ENCODE results near the gene NWD2.
A peak's percentile ranks its signal among the peaks of the same experiment; 100 is the strongest.

NWD2 gene

DNA sequence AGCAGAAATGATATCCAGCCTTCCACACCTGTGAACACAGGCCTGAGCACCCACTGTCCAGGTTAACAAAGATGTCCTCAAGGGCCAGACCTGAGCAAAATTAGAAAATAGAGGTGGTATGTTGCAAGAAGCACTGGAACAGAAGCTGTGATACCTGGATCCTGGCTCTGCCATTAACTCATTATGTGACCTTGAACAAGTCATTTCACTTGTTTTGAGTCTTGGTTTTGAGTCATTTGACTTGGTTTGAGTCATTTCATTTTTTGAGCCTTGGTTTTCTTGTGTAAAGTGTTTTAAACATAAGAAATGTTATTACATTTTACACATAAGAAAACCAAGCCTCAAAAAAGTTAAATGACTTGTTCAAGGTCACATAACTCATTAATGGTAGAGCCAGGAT is 2.9 kb upstream of the NWD2 start:
- H3K56ac ChIP-seq (ENCODE audit: low read length) = no peak overlapping the region
- no peak for DNase-seq
- no peak overlapping the region for H3K9ac ChIP-seq (ENCODE audit: low read length)
- peaks cover 4% of the 10 kb centered on the region for H3K4me1 ChIP-seq (ENCODE audit: control insufficient read depth, low read depth, low read length)
- H3K4me2 ChIP-seq (ENCODE audit: low read length) = no peak overlapping the region
- no peak overlapping the region for H3K23ac ChIP-seq (ENCODE audit: low read length)
- H3K4me3 ChIP-seq (ENCODE audit: low read length) = no peak overlapping the region
- no peak overlapping the region for H2BK15ac ChIP-seq (replicated peaks; ENCODE audit: low read depth)
- H3K79me1 ChIP-seq (ENCODE audit: low read length) = no peaks in the 10 kb centered on the region
- no peaks in the 10 kb centered on the region for H3K36me3 ChIP-seq (ENCODE audit: control insufficient read depth, insufficient read depth, low read length)
- H3K27ac ChIP-seq (ENCODE audit: low read depth, low read length) = no peak overlapping the region
- no peak overlapping the region for H3K4ac ChIP-seq (ENCODE audit: low read depth, low read length)
- H4K5ac ChIP-seq (ENCODE audit: low read length) = no peak overlapping the region
- peaks cover 22% of the 10 kb centered on the region for H3K27me3 ChIP-seq (ENCODE audit: insufficient read depth, low read length, poor library complexity)
- no peak overlapping the region for H4K8ac ChIP-seq (ENCODE audit: low read depth, low read length)
- no peak overlapping the region for H3K18ac ChIP-seq (ENCODE audit: low read length)
- no peak overlapping the region for H2AK5ac ChIP-seq (ENCODE audit: low read length)
- H2BK120ac ChIP-seq (ENCODE audit: low read depth, low read length) = no peak overlapping the region
- H2BK5ac ChIP-seq (ENCODE audit: low read length) = no peak overlapping the region
- H3K79me2 ChIP-seq (ENCODE audit: control insufficient read depth, insufficient read depth, low read length) = no peaks in the 10 kb centered on the region

GRCh38 chr4:37243051-37243450 is 1.5 kb upstream of the NWD2 start:
- Histone ChIP-seq H3K27me3 (ENCODE audit: insufficient read depth, low read length, poor library complexity) (peaks cover 22% of the 10 kb centered on the region), H3K36me3 (ENCODE audit: control insufficient read depth, insufficient read depth, low read length) (no peaks in the 10 kb centered on the region), H3K9ac (ENCODE audit: low read length) (no peak overlapping the region), H2BK120ac (ENCODE audit: low read depth, low read length) (no peak overlapping the region), H4K8ac (ENCODE audit: low read depth, low read length) (no peak overlapping the region), H2BK15ac (replicated peaks; ENCODE audit: low read depth) (no peak overlapping the region), H3K4me1 (ENCODE audit: control insufficient read depth, low read depth, low read length) (peaks cover 4% of the 10 kb centered on the region), H3K79me1 (ENCODE audit: low read length) (no peaks in the 10 kb centered on the region), H2BK5ac (ENCODE audit: low read length) (no peak overlapping the region), H4K5ac (ENCODE audit: low read length) (no peak overlapping the region), H3K4me3 (ENCODE audit: low read length) (no peak overlapping the region), H3K18ac (ENCODE audit: low read length) (no peak overlapping the region), H3K4ac (ENCODE audit: low read depth, low read length) (no peak overlapping the region), H3K79me2 (ENCODE audit: control insufficient read depth, insufficient read depth, low read length) (no peaks in the 10 kb centered on the region), H3K27ac (ENCODE audit: low read depth, low read length) (no peak overlapping the region), H3K56ac (ENCODE audit: low read length) (no peak overlapping the region), H3K4me2 (ENCODE audit: low read length) (no peak overlapping the region), H3K23ac (ENCODE audit: low read length) (no peak overlapping the region), H2AK5ac (ENCODE audit: low read length) (no peak overlapping the region)
- no CpG with 5 or more reads among the region's 5 CpGs for WGBS (ENCODE audit: extremely low coverage, insufficient coverage, low lambda C conversion rate)
- peak; percentile 67 for DNase-seq

DNA sequence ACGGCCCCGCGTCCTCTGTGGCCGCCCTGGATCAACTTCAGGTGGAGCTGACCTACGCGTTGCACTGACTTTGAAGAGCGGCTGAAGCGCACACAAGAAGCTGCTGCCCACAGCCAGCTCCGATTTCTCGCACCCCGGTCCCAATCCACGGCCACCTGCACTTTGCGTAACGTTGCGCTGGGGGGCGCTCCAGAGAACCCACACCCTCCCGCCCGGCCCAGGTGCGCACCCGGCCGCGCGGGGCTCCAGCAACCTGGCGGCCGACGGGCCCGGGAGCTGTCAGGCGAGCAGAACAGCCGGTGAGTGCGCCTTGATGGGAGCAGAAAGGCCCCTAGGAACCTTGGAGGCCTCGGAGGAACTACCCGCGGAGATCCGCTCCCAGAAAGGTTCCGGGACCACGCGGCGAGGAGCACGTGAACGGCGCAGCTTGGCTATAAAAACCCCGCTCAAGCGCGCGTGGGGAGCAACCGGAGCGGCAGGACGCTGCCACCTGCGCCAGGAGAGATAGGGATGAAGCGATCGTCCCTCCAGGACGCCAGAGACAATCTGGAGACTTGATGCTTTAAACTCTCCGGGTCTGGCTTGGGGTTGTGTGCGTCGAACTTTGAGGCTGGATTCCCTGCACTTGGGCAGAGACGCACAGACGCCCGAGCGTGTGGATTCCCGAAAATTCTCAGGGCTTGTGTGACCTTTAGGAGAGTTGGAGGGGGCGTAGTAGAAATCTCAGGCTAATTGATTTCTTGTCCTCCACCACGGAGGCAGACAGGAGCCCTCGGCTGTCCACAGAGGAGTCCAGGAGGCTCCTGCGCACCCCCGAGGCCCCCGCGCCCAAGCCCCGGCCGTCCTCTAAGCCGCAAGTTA is 591 bp upstream of the NWD2 start:
- peak; percentile 70 for DNase-seq
- H3K27me3 ChIP-seq (ENCODE audit: insufficient read depth, low read length, poor library complexity) = peaks cover 22% of the 10 kb centered on the region

GRCh38 chr4:37245391-37245954 is 930 bp downstream of the NWD2 start:
- Histone ChIP-seq H3K79me2 (ENCODE audit: control insufficient read depth, insufficient read depth, low read length) (no peaks in the 10 kb centered on the region), H2AK5ac (ENCODE audit: low read length) (no peak overlapping the region), H3K4ac (ENCODE audit: low read depth, low read length) (no peak overlapping the region), H3K23ac (ENCODE audit: low read length) (no peak overlapping the region), H3K36me3 (ENCODE audit: control insufficient read depth, insufficient read depth, low read length) (no peaks in the 10 kb centered on the region), H3K79me1 (ENCODE audit: low read length) (no peaks in the 10 kb centered on the region), H4K5ac (ENCODE audit: low read length) (no peak overlapping the region), H2BK120ac (ENCODE audit: low read depth, low read length) (no peak overlapping the region), H3K18ac (ENCODE audit: low read length) (no peak overlapping the region), H2BK15ac (replicated peaks; ENCODE audit: low read depth) (no peak overlapping the region), H3K4me2 (ENCODE audit: low read length) (peak overlapping the region; percentile 67), H3K9ac (ENCODE audit: low read length) (peak overlapping the region; percentile 43), H3K27me3 (ENCODE audit: insufficient read depth, low read length, poor library complexity) (peaks cover 22% of the 10 kb centered on the region), H3K56ac (ENCODE audit: low read length) (no peak overlapping the region), H3K4me1 (ENCODE audit: control insufficient read depth, low read depth, low read length) (peaks cover 4% of the 10 kb centered on the region), H4K8ac (ENCODE audit: low read depth, low read length) (no peak overlapping the region), H3K4me3 (ENCODE audit: low read length) (no peak overlapping the region), H3K27ac (ENCODE audit: low read depth, low read length) (no peak overlapping the region), H2BK5ac (ENCODE audit: low read length) (no peak overlapping the region)
- WGBS (ENCODE audit: extremely low coverage, insufficient coverage, low lambda C conversion rate) = no CpG with 5 or more reads among the region's 23 CpGs
- peak; percentile 37 for DNase-seq

More for the DNA sequence above, 591 bp upstream of the NWD2 start:
- peaks cover 4% of the 10 kb centered on the region for H3K4me1 ChIP-seq (ENCODE audit: control insufficient read depth, low read depth, low read length)
- no peaks in the 10 kb centered on the region for H3K79me1 ChIP-seq (ENCODE audit: low read length)
- peak overlapping the region; percentile 67 for H3K4me2 ChIP-seq (ENCODE audit: low read length)
- no peak overlapping the region for H2BK15ac ChIP-seq (replicated peaks; ENCODE audit: low read depth)
- no peak overlapping the region for H4K8ac ChIP-seq (ENCODE audit: low read depth, low read length)
- H3K27ac ChIP-seq (ENCODE audit: low read depth, low read length) = no peak overlapping the region
- peak overlapping the region; percentile 6 for H3K4me3 ChIP-seq (ENCODE audit: low read length)
- no peak overlapping the region for H3K23ac ChIP-seq (ENCODE audit: low read length)
- H2BK5ac ChIP-seq (ENCODE audit: low read length) = no peak overlapping the region
- H3K79me2 ChIP-seq (ENCODE audit: control insufficient read depth, insufficient read depth, low read length) = no peaks in the 10 kb centered on the region
- WGBS (ENCODE audit: extremely low coverage, insufficient coverage, low lambda C conversion rate) = no CpG with 5 or more reads among the region's 70 CpGs
- no peak overlapping the region for H3K56ac ChIP-seq (ENCODE audit: low read length)
- H2BK120ac ChIP-seq (ENCODE audit: low read depth, low read length) = no peak overlapping the region
- no peak overlapping the region for H3K18ac ChIP-seq (ENCODE audit: low read length)
- H3K9ac ChIP-seq (ENCODE audit: low read length) = peak overlapping the region; percentile 31
- H4K5ac ChIP-seq (ENCODE audit: low read length) = no peak overlapping the region
- no peaks in the 10 kb centered on the region for H3K36me3 ChIP-seq (ENCODE audit: control insufficient read depth, insufficient read depth, low read length)
- no peak overlapping the region for H2AK5ac ChIP-seq (ENCODE audit: low read length)
- no peak overlapping the region for H3K4ac ChIP-seq (ENCODE audit: low read depth, low read length)

DNA sequence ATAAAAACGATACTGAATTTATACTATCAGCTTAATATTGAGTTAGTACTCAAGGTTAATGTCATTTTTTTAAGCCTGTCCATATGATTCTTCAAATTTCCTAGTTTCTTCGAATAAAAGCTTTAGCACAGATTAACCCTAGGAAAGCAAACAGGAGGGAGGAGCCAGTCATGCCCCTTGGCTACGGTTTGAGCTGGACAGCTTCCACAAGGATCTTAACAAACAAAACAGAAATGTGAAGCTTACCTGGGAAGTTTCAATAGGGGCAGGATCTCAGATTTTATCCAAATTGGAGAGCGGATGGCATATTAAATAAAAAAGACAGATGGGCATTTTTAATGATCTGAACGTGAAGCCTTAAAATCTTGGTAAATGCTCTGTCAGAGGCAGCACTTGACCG is 2.3 kb downstream of the NWD2 start:
- Histone ChIP-seq H2BK5ac (ENCODE audit: low read length) (no peak overlapping the region), H3K79me2 (ENCODE audit: control insufficient read depth, insufficient read depth, low read length) (no peaks in the 10 kb centered on the region), H3K36me3 (ENCODE audit: control insufficient read depth, insufficient read depth, low read length) (no peaks in the 10 kb centered on the region), H2AK5ac (ENCODE audit: low read length) (no peak overlapping the region), H3K4me2 (ENCODE audit: low read length) (no peak overlapping the region), H3K27ac (ENCODE audit: low read depth, low read length) (no peak overlapping the region), H3K27me3 (ENCODE audit: insufficient read depth, low read length, poor library complexity) (peaks cover 22% of the 10 kb centered on the region), H3K23ac (ENCODE audit: low read length) (no peak overlapping the region), H3K4me3 (ENCODE audit: low read length) (no peak overlapping the region), H3K4ac (ENCODE audit: low read depth, low read length) (no peak overlapping the region), H4K8ac (ENCODE audit: low read depth, low read length) (no peak overlapping the region), H3K18ac (ENCODE audit: low read length) (no peak overlapping the region), H2BK120ac (ENCODE audit: low read depth, low read length) (no peak overlapping the region), H3K4me1 (ENCODE audit: control insufficient read depth, low read depth, low read length) (peaks cover 4% of the 10 kb centered on the region), H2BK15ac (replicated peaks; ENCODE audit: low read depth) (no peak overlapping the region), H4K5ac (ENCODE audit: low read length) (no peak overlapping the region), H3K9ac (ENCODE audit: low read length) (no peak overlapping the region), H3K79me1 (ENCODE audit: low read length) (no peaks in the 10 kb centered on the region), H3K56ac (ENCODE audit: low read length) (no peak overlapping the region)
- WGBS (ENCODE audit: extremely low coverage, insufficient coverage, low lambda C conversion rate) = no CpG with 5 or more reads among the region's 6 CpGs
- no peak for DNase-seq

All from mesendoderm (in vitro differentiated cells).